ENCODE measurements around the gene FOLR1.

GRCh38 chr11:72243173-72244059, 51.5 kb downstream of the FOLR1 start:
- no peak for TF ChIP-seq CTCF (IDR thresholded peaks at IDR 0.05 in 2 of 3, conservative IDR thresholded peaks at IDR 0.05 in 1 of 3; ENCODE audit: borderline replicate concordance in 1 of 3, insufficient read depth in 1 of 3, low read depth in 2 of 3, low read length in 2 of 3)
- TF ChIP-seq ZBTB33 (IDR thresholded peaks at IDR 0.05; ENCODE audit: extremely low read depth, insufficient replicate concordance, low read length), result no peak
- no peak for TF ChIP-seq ATF3 (IDR thresholded peaks at IDR 0.05)
- TF ChIP-seq EZH2phosphoT487 (IDR thresholded peaks at IDR 0.05; ENCODE audit: borderline replicate concordance), result no peak
- no peak for TF ChIP-seq RAD21 (IDR thresholded peaks at IDR 0.05; ENCODE audit: low read depth)
- TF ChIP-seq POLR2A (IDR thresholded peaks at IDR 0.05; ENCODE audit: borderline replicate concordance, extremely low read depth, insufficient read depth, insufficient read length), result no peak
- no peak for TF ChIP-seq JUND (IDR thresholded peaks at IDR 0.05)

Data from HCT116 (cell line).